ENCODE measurements around the gene GNAO1.
A peak's percentile ranks its signal among the peaks of the same experiment; 100 is the strongest.

Gene GNAO1

DNA sequence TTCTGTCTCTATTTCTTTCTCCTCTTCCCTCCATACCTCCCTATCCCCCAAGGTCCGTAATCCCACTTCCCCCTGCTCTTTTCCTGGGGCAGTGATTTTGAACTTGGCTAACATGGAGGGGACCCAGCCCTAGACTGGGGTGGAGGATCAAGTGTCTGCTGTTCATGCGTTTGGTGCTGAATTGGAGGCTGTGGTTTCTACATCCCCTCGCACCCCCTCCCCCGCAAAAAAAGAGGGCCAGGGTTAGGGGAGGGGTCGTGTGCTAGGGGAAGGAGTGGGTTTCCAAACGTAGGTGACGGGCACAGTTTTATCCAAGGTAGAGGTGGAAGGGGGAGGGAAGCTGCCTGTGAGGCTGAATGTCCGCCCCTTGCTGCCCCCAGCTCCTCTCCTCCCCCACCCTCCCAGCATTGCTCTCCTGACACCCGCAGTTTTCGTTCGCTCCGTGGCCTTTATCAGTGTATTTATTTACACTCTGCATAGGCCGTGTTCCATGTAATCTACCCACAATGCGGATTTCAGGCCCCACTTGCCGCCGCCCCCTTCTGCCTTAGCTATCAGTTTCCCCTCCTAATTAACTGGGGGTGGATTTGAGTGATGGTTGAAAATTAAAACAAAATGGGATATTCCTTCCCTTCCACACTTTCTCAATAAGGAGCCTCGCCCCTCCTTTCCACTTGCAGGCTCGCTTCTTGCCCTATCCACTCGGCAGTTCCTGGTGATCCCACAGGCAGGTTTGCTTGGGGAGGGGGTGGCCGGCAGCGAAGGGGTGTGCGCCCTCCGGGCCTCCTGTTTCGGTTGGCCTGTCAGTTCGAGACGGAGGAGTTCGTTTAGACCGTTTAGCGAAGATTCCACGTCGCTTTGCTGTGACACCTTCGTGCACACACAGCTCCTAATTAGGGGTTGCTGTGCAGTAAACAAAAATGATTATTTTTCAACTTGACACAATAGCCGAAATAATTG is 2.0 kb downstream of the GNAO1 start:
- Mint-ChIP-seq H3K36me3 (ENCODE audit: low read depth) (no peaks in the 10 kb centered on the region), H3K4me1 (ENCODE audit: low read depth) (peaks cover 34% of the 10 kb centered on the region), H3K27ac (no peak overlapping the region), H3K4me3 (peak overlapping the region; percentile 54), H3K27me3 (peaks cover 81% of the 10 kb centered on the region), H3K9me3 (no peaks in the 10 kb centered on the region)
- DNase-seq = no peak

DNA sequence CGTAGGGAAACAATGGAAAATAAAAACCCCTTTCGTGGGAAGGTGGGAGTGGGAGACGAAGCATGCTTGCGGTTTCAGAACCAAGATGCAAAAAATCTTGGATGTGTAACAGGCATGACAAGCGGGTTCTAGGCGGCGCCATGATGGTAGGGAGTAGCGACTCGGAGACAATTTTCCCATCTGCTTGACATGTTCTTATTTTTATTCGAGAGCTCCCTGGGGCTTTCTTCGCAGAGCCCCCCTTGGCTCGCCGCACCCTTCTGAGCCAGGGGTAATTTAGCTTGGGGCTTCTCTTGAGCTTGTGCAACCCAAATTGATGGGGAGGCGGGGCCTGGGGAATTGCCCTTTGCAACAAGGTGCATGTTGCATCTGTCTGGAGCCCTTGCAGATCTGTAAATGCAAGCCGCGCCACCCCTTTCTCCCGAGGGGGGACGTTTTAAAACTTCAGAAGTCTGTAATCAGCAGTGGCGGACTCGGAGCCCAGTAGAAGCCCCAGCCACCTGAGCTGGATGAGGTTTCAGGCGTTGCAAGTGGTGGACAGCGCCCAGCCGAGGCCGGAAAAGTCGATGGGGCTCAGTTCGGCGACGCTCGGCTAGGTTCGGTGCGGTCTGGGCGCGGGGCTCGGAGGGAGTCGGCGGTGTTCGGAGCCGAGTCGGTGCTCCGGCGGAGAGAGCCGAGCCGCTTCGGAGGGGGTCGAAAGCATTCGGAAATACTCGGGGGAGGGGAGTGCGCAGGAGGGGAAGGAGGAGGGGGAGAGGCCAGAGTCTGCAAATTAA is 2.9 kb downstream of the GNAO1 start:
- Mint-ChIP-seq H3K4me1 (ENCODE audit: low read depth) (peaks cover 31% of the 10 kb centered on the region), H3K9me3 (peaks cover 2% of the 10 kb centered on the region), H3K36me3 (ENCODE audit: low read depth) (no peaks in the 10 kb centered on the region), H3K4me3 (peak overlapping the region; percentile 54), H3K27ac (no peak overlapping the region), H3K27me3 (peaks cover 74% of the 10 kb centered on the region)
- peak; percentile 84 for DNase-seq

- Mint-ChIP-seq H3K4me1 (ENCODE audit: low read depth) (peaks cover 25% of the 10 kb centered on the region), H3K27ac (no peak overlapping the region), H3K27me3 (peaks cover 64% of the 10 kb centered on the region), H3K9me3 (peaks cover 2% of the 10 kb centered on the region), H3K4me3 (no peak overlapping the region), H3K36me3 (ENCODE audit: low read depth) (no peaks in the 10 kb centered on the region)
- no peak for DNase-seq
Measured at GRCh38 chr16:56195151-56195550, 3.9 kb downstream of the GNAO1 start.

- no peak overlapping the region for H3K27ac Mint-ChIP-seq
- H3K4me3 Mint-ChIP-seq = no peak overlapping the region
- no peaks in the 10 kb centered on the region for H3K36me3 Mint-ChIP-seq (ENCODE audit: low read depth)
- peaks cover 2% of the 10 kb centered on the region for H3K9me3 Mint-ChIP-seq
- peaks cover 58% of the 10 kb centered on the region for H3K27me3 Mint-ChIP-seq
- peaks cover 23% of the 10 kb centered on the region for H3K4me1 Mint-ChIP-seq (ENCODE audit: low read depth)
- DNase-seq = no peak
Measured at GRCh38 chr16:56196381-56196780, 5.1 kb downstream of the GNAO1 start.

DNA sequence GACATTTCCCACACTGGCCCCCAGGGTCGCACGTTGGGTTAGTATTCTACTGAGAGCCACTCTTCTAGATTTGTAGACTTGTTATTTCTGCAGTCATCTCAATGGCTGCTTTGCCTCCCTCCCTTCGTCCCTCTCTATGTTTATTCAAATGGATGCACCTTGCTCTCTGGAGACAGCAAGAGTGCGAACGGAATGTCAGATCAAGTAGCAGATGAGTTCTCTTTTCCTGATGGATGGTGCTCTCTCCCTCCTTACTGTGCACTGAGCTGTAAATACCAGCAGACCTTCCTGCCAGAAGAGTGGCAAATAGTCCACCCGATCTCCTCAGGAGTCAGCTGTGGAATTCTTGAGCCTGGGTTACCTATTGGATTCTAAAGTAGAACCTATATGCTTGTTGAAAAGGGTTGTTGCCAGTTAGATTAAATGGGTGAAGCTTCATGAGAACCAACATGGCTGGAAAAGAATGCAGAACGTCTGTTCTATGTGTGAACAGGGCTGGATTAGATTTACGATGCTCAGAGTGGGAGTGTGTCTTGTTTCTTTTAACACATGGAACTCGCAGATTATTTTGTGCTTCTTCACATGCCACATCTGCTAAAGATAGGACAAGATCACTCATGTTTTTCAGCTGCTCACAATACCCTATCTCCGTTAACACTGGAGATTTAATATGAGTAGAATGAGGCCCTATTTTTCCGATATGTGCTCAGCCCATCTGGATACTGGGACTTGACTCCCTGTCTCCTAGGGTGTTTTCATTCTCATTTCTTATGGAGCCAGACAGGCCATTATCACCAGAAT is 6.1 kb downstream of the GNAO1 start:
- Mint-ChIP-seq H3K9me3 (peaks cover 2% of the 10 kb centered on the region), H3K27ac (peak overlapping the region; percentile 86), H3K4me1 (ENCODE audit: low read depth) (peaks cover 21% of the 10 kb centered on the region), H3K36me3 (ENCODE audit: low read depth) (no peaks in the 10 kb centered on the region), H3K27me3 (peaks cover 51% of the 10 kb centered on the region), H3K4me3 (no peak overlapping the region)
- no peak for DNase-seq

DNA sequence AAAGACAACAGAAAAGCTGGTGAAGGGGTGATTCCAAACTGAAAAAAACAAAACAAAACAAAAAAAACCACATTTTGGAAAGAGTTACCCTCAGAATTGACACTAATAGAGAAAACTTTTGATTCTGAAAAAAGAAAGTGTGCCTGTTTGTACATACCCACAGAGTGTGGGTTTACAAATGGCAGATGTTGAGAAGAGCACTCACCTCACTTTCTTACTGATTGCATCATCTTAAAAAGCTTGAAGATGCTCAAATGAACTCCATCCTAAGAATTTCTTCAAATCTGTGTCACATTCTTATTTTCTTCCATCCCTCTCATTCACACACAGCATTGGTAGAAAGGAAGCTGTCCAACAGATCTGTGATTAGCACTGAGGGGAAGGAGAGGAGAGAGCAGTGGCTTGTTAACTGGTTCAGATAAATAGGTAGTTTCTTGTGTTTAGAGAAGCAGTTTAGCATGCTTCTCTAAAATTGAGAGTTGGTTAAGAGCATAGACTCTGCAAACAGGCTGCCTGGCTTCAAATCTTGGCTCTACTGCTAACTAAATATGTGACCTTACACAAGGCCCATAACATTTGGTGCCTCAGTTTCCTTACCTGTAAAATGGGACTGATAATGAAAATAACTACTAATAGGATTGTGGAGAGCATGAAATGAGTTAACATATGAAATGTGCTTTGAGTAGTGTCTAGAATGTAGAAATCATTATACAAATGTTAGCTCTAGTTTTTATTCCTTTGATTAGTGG is 6.9 kb downstream of the GNAO1 start:
- Mint-ChIP-seq H3K9me3 (peaks cover 2% of the 10 kb centered on the region), H3K36me3 (ENCODE audit: low read depth) (no peaks in the 10 kb centered on the region), H3K4me1 (ENCODE audit: low read depth) (peaks cover 16% of the 10 kb centered on the region), H3K4me3 (peak overlapping the region; percentile 23), H3K27ac (peak overlapping the region; percentile 86), H3K27me3 (peaks cover 43% of the 10 kb centered on the region)
- no peak for DNase-seq

DNA sequence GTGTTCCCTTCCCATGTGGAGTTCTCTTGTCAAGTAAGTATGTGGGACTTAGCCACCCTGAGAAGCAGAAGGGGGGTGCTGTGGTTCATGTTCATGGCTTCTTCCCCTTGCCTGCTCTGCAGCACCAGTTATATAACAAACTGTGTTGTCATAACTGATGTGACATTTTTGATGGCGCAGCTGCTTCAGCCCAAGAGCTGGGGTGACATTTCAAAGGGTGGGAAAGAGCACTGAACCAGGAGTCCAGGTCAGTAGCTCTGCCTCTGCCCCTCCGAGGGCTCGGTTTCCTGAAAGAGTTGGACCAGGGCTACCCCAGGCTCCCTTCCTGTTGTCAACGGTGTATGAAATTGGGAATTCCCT is 7.4 kb downstream of the GNAO1 start:
- Mint-ChIP-seq H3K9me3 (peaks cover 2% of the 10 kb centered on the region), H3K4me1 (ENCODE audit: low read depth) (peaks cover 10% of the 10 kb centered on the region), H3K27ac (peak overlapping the region; percentile 86), H3K36me3 (ENCODE audit: low read depth) (no peaks in the 10 kb centered on the region), H3K4me3 (no peak overlapping the region), H3K27me3 (peaks cover 38% of the 10 kb centered on the region)
- DNase-seq = no peak

DNA sequence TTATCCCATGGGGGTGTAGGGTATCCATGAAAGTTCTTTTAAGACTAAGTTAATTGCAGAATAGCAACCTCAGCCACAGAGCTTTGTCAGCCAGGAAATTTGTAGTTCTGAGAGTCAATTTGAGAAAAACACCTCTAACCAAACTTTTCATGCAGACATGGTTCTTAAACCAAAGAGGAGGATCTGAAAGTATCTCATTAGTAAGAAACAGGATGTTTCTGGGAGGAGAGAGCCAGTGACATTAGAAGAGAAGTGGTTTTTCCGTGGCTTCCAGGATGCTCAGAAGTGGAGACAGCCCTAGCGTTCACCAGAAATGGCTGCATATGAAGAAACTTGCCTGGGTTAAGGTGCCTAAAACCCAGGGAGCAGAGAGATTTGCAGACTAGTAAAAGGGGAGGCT is 7.9 kb downstream of the GNAO1 start:
- H3K4me3 Mint-ChIP-seq = peak overlapping the region; percentile 32
- H3K4me1 Mint-ChIP-seq (ENCODE audit: low read depth) = peaks cover 6% of the 10 kb centered on the region
- DNase-seq = peak; percentile 40
- H3K9me3 Mint-ChIP-seq = peaks cover 2% of the 10 kb centered on the region
- H3K27me3 Mint-ChIP-seq = peaks cover 33% of the 10 kb centered on the region
- H3K36me3 Mint-ChIP-seq (ENCODE audit: low read depth) = no peaks in the 10 kb centered on the region
- H3K27ac Mint-ChIP-seq = peak overlapping the region; percentile 86

DNA sequence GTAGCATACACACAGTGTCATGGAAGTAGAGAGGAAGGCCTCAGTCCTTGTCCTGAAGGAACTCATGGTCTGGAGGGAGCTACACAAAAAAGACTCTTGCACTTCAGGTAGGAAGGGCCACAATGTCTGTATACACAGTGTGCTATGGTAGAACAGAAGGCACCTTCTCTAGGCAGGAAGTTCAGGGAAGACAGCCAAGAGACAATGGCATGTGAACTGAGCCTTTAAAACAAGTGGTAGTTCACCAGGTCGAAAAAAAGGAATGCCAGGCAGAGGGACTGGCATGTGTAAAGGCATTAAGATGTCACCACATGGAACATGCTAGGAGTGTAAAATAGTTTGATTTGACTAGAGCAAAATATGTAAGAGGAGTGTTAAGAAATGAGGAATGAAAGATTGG is 9.7 kb downstream of the GNAO1 start:
- Mint-ChIP-seq H3K27ac (no peak overlapping the region), H3K9me3 (peaks cover 2% of the 10 kb centered on the region), H3K36me3 (ENCODE audit: low read depth) (no peaks in the 10 kb centered on the region), H3K27me3 (peaks cover 19% of the 10 kb centered on the region), H3K4me1 (ENCODE audit: low read depth) (no peaks in the 10 kb centered on the region), H3K4me3 (no peak overlapping the region)
- DNase-seq = no peak

- Mint-ChIP-seq H3K4me3 (no peak overlapping the region), H3K36me3 (ENCODE audit: low read depth) (no peaks in the 10 kb centered on the region), H3K27ac (no peak overlapping the region), H3K27me3 (peaks cover 12% of the 10 kb centered on the region), H3K4me1 (ENCODE audit: low read depth) (no peaks in the 10 kb centered on the region), H3K9me3 (peaks cover 2% of the 10 kb centered on the region)
- DNase-seq = no peak
Measured at GRCh38 chr16:56202036-56202435, 10.7 kb downstream of the GNAO1 start.

GRCh38 chr16:56203052-56203451 is 11.8 kb downstream of the GNAO1 start:
- Mint-ChIP-seq H3K4me3 (no peak overlapping the region), H3K4me1 (ENCODE audit: low read depth) (no peaks in the 10 kb centered on the region), H3K9me3 (peaks cover 2% of the 10 kb centered on the region), H3K27me3 (peaks cover 4% of the 10 kb centered on the region), H3K27ac (no peak overlapping the region), H3K36me3 (ENCODE audit: low read depth) (no peaks in the 10 kb centered on the region)
- peak; percentile 58 for DNase-seq

- no peaks in the 10 kb centered on the region for H3K4me1 Mint-ChIP-seq (ENCODE audit: low read depth)
- no peaks in the 10 kb centered on the region for H3K9me3 Mint-ChIP-seq
- no peak overlapping the region for H3K4me3 Mint-ChIP-seq
- no peak for DNase-seq
- no peaks in the 10 kb centered on the region for H3K36me3 Mint-ChIP-seq (ENCODE audit: low read depth)
- H3K27me3 Mint-ChIP-seq = peaks cover 4% of the 10 kb centered on the region
- H3K27ac Mint-ChIP-seq = no peak overlapping the region
Measured at GRCh38 chr16:56204816-56205215, 13.5 kb downstream of the GNAO1 start.

DNA sequence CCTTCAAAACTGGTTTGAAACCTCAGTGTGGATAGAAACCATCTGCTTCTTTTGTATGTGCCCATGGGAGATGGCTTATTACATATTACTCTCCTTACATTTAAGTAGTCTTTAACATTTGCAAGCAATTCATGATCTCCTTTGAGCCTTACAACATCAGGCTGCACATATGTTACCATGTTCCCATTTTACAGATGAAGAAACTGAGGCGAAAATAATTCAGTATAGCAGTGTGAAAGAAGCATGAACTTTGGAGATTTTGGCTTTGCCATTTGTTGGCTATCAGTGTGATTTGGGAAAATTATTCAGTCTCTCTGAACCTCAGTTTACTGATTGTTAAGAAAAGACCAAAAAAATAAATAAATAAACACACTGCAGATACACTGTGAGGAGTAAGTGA is 15.7 kb downstream of the GNAO1 start:
- no peak overlapping the region for H3K4me3 Mint-ChIP-seq
- H3K4me1 Mint-ChIP-seq (ENCODE audit: low read depth) = no peaks in the 10 kb centered on the region
- no peaks in the 10 kb centered on the region for H3K9me3 Mint-ChIP-seq
- no peak overlapping the region for H3K27ac Mint-ChIP-seq
- no peaks in the 10 kb centered on the region for H3K36me3 Mint-ChIP-seq (ENCODE audit: low read depth)
- peaks cover 14% of the 10 kb centered on the region for H3K27me3 Mint-ChIP-seq
- DNase-seq = no peak

DNA sequence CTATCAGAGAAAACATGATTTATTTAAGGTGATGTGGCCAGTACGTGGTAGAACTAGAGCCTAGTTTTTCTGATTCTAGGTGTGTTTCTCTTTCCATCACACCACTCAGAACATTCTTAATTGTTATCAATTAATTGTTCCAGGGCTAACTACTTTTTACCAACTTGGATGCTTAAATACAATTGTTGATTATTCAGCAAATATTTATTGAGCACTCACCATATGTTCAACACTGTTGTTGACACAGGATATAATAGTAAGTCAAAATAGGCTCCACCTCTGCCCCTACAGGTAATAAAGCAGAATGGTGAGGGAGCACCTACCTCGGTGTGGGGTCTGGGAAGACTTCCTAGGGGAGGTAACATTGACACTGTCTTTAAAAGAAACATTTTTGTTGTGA is 16.1 kb downstream of the GNAO1 start:
- Mint-ChIP-seq H3K27me3 (peaks cover 17% of the 10 kb centered on the region), H3K9me3 (no peaks in the 10 kb centered on the region), H3K27ac (no peak overlapping the region), H3K36me3 (ENCODE audit: low read depth) (no peaks in the 10 kb centered on the region), H3K4me3 (no peak overlapping the region), H3K4me1 (ENCODE audit: low read depth) (no peaks in the 10 kb centered on the region)
- DNase-seq = no peak

Data from activated T-cell treated with anti-CD3 and anti-CD28 coated beads, Interleukin-2, amount 50 U/mL, for 24 hours (primary cell).